Cardiac muscle cell (in vitro differentiated cells and primary cell): ENCODE data around the gene CUL3. TPM values are rescaled to one million over a fixed set of nuclear protein-coding genes. Genes with fewer than 3 reads are reported as not detected.

Experiments
- DNase-seq, 2 donors: peaks; one replicate each; pipeline versions ENCODE4 v3.0.0 to v3.0.0-alpha.2; 2010 to 2017; ENCODE audit warnings: low read depth in 1 of 2, low spot score in 1 of 2
- H3K27ac ChIP-seq: fragments of 200-600 bp; sonication (generic); 2 replicates; pipeline ENCODE4 v1.5.1; 2016
- H3K27me3 ChIP-seq: fragments of 200-600 bp; sonication (generic); 2 replicates; pipeline ENCODE4 v1.6.0; 2016; ENCODE audit warnings: control low read depth
- H3K36me3 ChIP-seq: fragments of 200-600 bp; sonication (generic); 2 replicates; pipeline ENCODE4 v1.5.1; 2016; ENCODE audit warnings: control low read depth
- H3K4me1 ChIP-seq: fragments of 200-600 bp; sonication (generic); 2 replicates; pipeline ENCODE4 v1.8.1; 2017; ENCODE audit warnings: low read depth, mild to moderate bottlenecking, mixed run types
- H3K4me3 ChIP-seq: fragments of 200-600 bp; sonication (generic); 2 replicates; pipeline ENCODE4 v1.5.1; 2016; ENCODE audit warnings: mild to moderate bottlenecking
- H3K9me3 ChIP-seq: fragments of 200-600 bp; sonication (generic); 2 replicates; pipeline ENCODE4 v1.5.1; 2017; ENCODE audit warnings: low read depth, mild to moderate bottlenecking, control low read depth
- polyA plus RNA-seq: library from polyadenylated mRNA; unstranded; fragments of >200 nt; fragmentation: Nextera tagmentation; extraction: Ambion mirVana; gene quantifications from 2 replicates; pipeline ENCODE4 v1.2.1, GENCODE V29; 2016
- total RNA-seq: library from RNA; depleted of rRNA; stranded (reverse); fragments of >200 nt; gene quantifications from 2 replicates; pipeline ENCODE4 v1.2.3, GENCODE V29; 2016
- TF ChIP-seq, protein P1 (sequence below): IDR thresholded peaks from 2 replicates; pipeline ENCODE4 v1.5.1; 2012; ENCODE audit warnings: low read depth, mild to moderate bottlenecking, low read length

The CUL3 gene
- total and polyA plus RNA-seq, 2 experiments from 2014 or later: 47.6 to 78.8 TPM

DNA sequence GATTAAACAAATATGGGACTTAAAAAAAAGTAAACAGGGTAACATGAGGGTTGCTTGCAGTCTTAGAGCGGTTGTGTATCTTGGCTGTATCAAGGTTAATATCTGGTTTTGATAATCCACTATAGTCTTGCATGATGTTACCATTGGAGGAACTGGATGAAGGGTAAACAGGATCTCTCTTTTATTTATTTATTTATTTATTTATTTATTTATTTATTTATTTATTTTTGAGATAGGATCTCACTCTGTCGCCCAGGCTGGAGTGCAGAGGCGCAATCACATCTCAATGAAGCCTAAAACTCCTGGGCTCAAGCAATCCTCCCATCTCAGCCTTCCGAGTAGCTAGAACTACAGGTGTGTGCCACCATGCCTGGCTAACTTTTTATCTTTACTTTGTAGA is 140.4 kb downstream of the CUL3 start:
- no peak overlapping the region for H3K4me3 ChIP-seq
- DNase-seq: no peak
- no peaks in the 10 kb centered on the region for H3K36me3 ChIP-seq
- H3K4me1 ChIP-seq: no peaks in the 10 kb centered on the region
- no peaks in the 10 kb centered on the region for H3K9me3 ChIP-seq
- no peak overlapping the region for H3K27ac ChIP-seq
- TF ChIP-seq, protein P1, sequence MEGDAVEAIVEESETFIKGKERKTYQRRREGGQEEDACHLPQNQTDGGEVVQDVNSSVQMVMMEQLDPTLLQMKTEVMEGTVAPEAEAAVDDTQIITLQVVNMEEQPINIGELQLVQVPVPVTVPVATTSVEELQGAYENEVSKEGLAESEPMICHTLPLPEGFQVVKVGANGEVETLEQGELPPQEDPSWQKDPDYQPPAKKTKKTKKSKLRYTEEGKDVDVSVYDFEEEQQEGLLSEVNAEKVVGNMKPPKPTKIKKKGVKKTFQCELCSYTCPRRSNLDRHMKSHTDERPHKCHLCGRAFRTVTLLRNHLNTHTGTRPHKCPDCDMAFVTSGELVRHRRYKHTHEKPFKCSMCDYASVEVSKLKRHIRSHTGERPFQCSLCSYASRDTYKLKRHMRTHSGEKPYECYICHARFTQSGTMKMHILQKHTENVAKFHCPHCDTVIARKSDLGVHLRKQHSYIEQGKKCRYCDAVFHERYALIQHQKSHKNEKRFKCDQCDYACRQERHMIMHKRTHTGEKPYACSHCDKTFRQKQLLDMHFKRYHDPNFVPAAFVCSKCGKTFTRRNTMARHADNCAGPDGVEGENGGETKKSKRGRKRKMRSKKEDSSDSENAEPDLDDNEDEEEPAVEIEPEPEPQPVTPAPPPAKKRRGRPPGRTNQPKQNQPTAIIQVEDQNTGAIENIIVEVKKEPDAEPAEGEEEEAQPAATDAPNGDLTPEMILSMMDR: no peak
- peaks cover 4% of the 10 kb centered on the region for H3K27me3 ChIP-seq

DNA sequence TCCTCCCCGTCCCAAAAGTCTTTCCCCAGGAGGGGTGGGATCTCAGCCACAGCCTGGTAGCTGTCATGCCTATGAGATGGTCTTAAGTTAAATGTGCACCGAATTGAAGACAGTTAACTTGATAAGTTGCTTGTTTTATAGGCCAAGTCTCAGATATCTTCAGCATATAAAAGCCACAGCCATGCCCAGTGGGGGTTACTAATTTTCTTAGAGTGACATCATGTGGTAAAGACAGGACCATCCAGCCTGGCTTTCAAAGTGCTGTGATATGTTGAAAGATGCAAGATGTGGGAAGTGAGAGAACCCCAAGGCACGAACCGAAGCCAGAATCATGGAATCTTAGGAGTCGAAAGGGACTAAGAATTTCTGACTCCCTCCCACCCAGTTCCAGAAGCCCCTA is 141.1 kb downstream of the CUL3 start:
- no peak overlapping the region for H3K4me3 ChIP-seq
- H3K36me3 ChIP-seq: no peaks in the 10 kb centered on the region
- no peaks in the 10 kb centered on the region for H3K4me1 ChIP-seq
- TF ChIP-seq, protein P1: no peak
- no peak for DNase-seq
- no peak overlapping the region for H3K27ac ChIP-seq
- H3K9me3 ChIP-seq: no peaks in the 10 kb centered on the region
- H3K27me3 ChIP-seq: peaks cover 4% of the 10 kb centered on the region

DNA sequence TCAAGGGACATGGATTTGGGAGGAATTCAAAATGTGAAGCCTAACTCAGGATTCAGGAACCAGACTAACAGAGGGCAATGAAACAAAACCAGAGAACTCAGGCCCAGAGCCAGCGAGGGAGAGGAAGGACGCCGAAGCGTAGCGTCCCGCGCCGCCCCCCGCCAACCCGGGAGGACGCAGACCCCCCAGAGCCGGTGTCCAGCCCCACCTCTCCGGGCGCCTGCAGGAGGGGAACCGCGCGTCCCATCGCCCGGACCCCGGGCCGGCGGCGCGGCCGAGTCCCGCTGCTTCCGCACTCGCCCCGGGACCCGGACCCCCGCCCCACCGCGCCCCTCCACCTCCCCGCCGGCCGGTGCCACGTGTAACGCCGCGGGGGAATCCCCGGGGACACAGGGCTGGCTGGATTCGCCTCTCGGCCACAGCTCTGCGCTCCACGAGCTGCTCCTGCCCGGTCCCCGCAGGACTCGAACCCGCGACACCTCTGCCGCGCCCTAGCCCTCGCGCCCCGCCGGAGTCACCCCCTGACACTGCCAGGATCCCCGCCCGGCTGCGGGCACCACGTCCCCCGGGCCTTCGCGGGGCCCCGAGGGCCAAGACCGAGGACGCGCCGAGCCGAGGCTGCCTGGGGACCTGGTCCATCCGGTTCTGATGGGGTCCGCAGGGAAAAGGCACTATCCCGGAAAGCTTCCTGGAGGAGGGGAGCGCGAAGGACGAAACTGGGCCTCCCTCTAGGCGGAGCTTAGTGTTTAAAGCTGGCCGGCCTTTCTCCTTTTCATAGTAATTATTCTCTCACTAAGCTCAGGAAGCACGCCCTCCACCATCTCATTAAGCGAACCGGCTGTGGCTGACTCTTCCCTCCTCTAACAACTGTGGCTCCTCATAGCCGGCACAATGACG is 142.8 kb downstream of the CUL3 start:
- Histone ChIP-seq H3K4me3 (no peak overlapping the region), H3K36me3 (no peaks in the 10 kb centered on the region), H3K9me3 (no peaks in the 10 kb centered on the region), H3K27me3 (peaks cover 4% of the 10 kb centered on the region), H3K4me1 (no peaks in the 10 kb centered on the region), H3K27ac (no peak overlapping the region)
- TF ChIP-seq, protein P1: no peak
- peak in 1 of 2 donors; percentile 48 for DNase-seq

DNA sequence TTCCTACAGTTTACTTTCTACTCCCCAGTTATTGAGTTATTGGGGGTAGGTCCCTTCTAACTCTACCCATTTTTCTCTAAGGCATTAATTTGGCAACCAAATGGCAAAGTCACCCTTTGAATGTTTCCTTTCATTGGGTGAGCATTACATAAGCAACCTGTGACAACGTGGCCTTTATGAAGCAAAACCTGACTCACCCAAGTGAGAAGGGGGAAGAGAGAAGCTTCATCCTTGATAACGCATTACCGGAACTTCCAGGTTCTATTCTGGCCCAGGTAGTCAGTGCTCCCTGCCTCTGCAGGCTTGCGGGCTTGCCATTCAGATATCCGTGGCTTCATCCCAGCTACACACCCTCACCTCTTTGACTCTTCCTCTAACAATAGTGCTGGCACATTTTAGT is 144.2 kb downstream of the CUL3 start:
- no peak overlapping the region for H3K27ac ChIP-seq
- H3K27me3 ChIP-seq: peaks cover 4% of the 10 kb centered on the region
- H3K4me3 ChIP-seq: no peak overlapping the region
- H3K4me1 ChIP-seq: no peaks in the 10 kb centered on the region
- no peaks in the 10 kb centered on the region for H3K9me3 ChIP-seq
- DNase-seq: no peak
- TF ChIP-seq, protein P1: no peak
- no peaks in the 10 kb centered on the region for H3K36me3 ChIP-seq

DNA sequence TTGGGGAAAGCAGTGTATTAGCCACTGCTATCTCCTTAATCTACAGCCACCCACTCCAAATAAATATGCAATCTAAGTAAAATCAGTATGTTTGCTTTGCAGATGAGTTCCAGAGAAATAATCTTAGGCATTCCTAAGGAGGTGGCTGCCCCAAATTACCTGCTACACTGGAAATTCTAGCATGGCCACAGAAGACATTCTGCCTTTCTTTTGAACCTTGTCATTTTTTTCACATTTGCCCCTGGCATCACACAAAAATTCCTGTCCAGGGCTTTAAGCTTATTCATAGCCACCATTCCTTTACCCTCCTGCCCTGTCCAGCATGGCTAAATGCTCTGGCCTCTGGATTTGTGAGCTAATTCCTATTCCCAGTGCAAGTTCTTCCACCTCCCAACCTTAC is 146.4 kb downstream of the CUL3 start:
- Histone ChIP-seq H3K27me3 (peaks cover 4% of the 10 kb centered on the region), H3K9me3 (no peaks in the 10 kb centered on the region), H3K27ac (no peak overlapping the region), H3K36me3 (no peaks in the 10 kb centered on the region), H3K4me3 (no peak overlapping the region), H3K4me1 (no peaks in the 10 kb centered on the region)
- TF ChIP-seq, protein P1: no peak
- DNase-seq: no peak
